Kidney epithelial cell (primary cell): ENCODE results near the gene EML1. TPM values are rescaled to one million over a fixed set of nuclear protein-coding genes. Genes with fewer than 3 reads are reported as not detected.

Experiments used
- DNase-seq: peaks from one replicate; pipeline ENCODE4 v3.0.0-alpha.2; 2010; ENCODE audit warnings: low read depth
- H3K27me3 ChIP-seq: 2 replicates; pipeline ENCODE4 v1.6.0; 2011; ENCODE audit warnings: low read length; ENCODE audit not compliant: control insufficient read depth, insufficient read depth
- H3K36me3 ChIP-seq: 2 replicates; pipeline ENCODE4 v1.5.1; 2011; ENCODE audit warnings: low read length; ENCODE audit not compliant: control insufficient read depth, insufficient read depth
- H3K4me3 ChIP-seq: 2 replicates; pipeline ENCODE4 v1.5.1; 2011; ENCODE audit warnings: low read depth, mild to moderate bottlenecking, control low read depth, low read length
- total RNA-seq: library from RNA; depleted of rRNA; stranded (reverse); fragments of >200 nt; gene quantifications from 2 replicates; pipeline ENCODE4 v1.2.3, GENCODE V29; 2015
- TF ChIP-seq, protein P1 (sequence below): IDR thresholded peaks from 2 replicates; pipeline ENCODE4 v1.5.1; 2011; ENCODE audit warnings: mild to moderate bottlenecking, moderate library complexity, low read length, control low read depth, inconsistent platforms; ENCODE audit not compliant: insufficient read depth, poor library complexity, severe bottlenecking

EML1 gene
- total RNA-seq, 1 donor from 2014 or later: 11.6 TPM

GRCh38 chr14:99983251-99984015, 190.2 kb downstream of the EML1 start:
- TF ChIP-seq, protein P1, sequence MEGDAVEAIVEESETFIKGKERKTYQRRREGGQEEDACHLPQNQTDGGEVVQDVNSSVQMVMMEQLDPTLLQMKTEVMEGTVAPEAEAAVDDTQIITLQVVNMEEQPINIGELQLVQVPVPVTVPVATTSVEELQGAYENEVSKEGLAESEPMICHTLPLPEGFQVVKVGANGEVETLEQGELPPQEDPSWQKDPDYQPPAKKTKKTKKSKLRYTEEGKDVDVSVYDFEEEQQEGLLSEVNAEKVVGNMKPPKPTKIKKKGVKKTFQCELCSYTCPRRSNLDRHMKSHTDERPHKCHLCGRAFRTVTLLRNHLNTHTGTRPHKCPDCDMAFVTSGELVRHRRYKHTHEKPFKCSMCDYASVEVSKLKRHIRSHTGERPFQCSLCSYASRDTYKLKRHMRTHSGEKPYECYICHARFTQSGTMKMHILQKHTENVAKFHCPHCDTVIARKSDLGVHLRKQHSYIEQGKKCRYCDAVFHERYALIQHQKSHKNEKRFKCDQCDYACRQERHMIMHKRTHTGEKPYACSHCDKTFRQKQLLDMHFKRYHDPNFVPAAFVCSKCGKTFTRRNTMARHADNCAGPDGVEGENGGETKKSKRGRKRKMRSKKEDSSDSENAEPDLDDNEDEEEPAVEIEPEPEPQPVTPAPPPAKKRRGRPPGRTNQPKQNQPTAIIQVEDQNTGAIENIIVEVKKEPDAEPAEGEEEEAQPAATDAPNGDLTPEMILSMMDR: no peak
- H3K27me3 ChIP-seq: no peaks in the 10 kb centered on the region
- no peak for DNase-seq
- H3K36me3 ChIP-seq: no peaks in the 10 kb centered on the region
- no peak overlapping the region for H3K4me3 ChIP-seq

GRCh38 chr14:99984036-99984435, 190.8 kb downstream of the EML1 start:
- Histone ChIP-seq H3K36me3 (no peaks in the 10 kb centered on the region), H3K4me3 (no peak overlapping the region), H3K27me3 (no peaks in the 10 kb centered on the region)
- TF ChIP-seq, protein P1: no peak
- DNase-seq: no peak

DNA sequence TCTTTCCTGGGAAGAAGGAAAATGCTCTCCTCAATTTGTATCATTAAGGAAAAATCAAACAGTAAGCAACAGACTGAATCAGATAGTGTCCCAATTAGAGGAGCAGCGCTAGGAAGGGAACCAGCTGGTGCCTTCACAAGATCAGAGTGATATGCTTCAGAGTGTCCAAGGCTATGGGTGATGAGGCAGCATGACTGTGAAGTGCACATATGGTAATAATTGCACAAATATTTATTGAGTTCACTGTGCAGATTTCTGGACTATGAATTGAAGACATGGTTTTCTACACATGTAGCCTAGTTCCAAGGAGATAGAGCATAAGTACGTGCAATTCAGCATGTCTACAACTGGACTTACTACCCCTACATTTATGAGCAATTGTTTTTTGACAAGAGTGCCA, 193.2 kb downstream of the EML1 start:
- no peaks in the 10 kb centered on the region for H3K27me3 ChIP-seq
- DNase-seq: no peak
- H3K4me3 ChIP-seq: no peak overlapping the region
- TF ChIP-seq, protein P1: no peak
- no peaks in the 10 kb centered on the region for H3K36me3 ChIP-seq

- H3K27me3 ChIP-seq: no peaks in the 10 kb centered on the region
- no peak overlapping the region for H3K4me3 ChIP-seq
- no peak for DNase-seq
- TF ChIP-seq, protein P1: no peak
- H3K36me3 ChIP-seq: no peaks in the 10 kb centered on the region
Observed at GRCh38 chr14:99989032-99989431, 195.8 kb downstream of the EML1 start.

DNA sequence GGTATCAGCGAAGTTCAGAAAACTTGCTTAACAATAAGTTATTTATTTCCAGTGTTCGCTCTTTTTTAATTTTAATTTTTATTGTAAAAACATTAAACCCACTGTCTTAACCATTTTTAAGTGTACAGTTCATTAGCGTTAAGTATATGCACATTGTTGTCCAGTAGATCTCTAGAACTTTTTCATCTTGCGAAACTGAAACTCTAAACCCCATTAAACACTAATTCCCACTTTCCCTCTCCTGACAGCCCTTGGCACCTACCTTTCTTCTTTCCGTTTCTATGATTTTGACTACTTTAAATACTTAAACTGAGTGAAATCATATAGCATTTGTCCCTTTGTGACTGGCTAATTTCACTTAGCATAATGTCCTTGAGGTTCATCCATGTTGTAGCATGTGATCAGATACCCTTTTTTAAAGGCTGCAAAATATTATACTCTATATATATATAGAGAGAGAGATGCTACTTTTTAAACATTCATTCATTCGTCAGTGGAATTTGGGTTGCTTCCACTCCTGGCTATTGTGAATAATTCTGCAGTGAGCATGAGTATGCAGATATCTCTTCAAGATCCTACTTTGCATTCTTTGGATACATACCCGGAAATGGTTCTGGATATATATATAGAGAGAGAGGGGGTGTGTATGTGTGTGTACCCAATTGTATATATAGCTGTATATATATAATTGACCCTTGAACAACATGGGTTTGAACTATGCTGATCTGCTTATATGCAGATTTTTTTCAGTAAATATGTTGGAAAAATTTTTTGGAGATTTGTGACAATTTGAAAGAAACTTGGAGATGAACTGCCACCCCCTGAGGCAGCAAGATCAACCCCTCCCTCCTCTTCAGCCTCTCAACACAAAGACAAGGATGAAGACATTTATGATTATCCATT, 197.3 kb downstream of the EML1 start:
- no peak for DNase-seq
- TF ChIP-seq, protein P1: no peak

More for the DNA sequence above, 197.3 kb downstream of the EML1 start:
- Histone ChIP-seq H3K36me3 (no peaks in the 10 kb centered on the region), H3K27me3 (no peaks in the 10 kb centered on the region), H3K4me3 (no peak overlapping the region)
